HCT116 (cell line): ENCODE data around the gene ITIH5. TPM values are rescaled to one million over a fixed set of nuclear protein-coding genes. Genes with fewer than 3 reads are reported as not detected.

Experiments
- ATAC-seq: fragments of 200-7000 bp; cut with Tn5 transposase; 2 replicates; pipeline ENCODE4 v1.9.1; 2020; ENCODE audit warnings: mild to moderate bottlenecking, moderate library complexity
- BruUV-seq: library from RNA; stranded (reverse); fragments of 400-500 nt; replicated peaks from 2 replicates; lab custom pipeline; 2021; lab: Mats Ljungman, UMichigan
- CTCF ChIA-PET: fragments of 300-600 bp; sonication (Branson Sonifier 250); formaldehyde crosslinking; loops from one replicate; lab custom pipeline; 2021; ENCODE audit warnings: antibody characterized with exemption; lab: Charles Lee
- POLR2A ChIA-PET: fragments of 300-600, 350-600 bp; sonication (Branson Sonifier 250); formaldehyde crosslinking; loops from one replicate; lab custom pipeline; 2021; ENCODE audit warnings: antibody characterized with exemption; lab: Charles Lee
- RAD21 ChIA-PET, 2 experiments: fragments of 300-600 bp; sonication (Branson Sonifier 250); formaldehyde crosslinking; loops; one replicate each; lab custom pipeline; 2023; ENCODE audit warnings: low total read pairs in 2 of 2; ENCODE audit not compliant: uncharacterized antibody in 2 of 2, unreplicated experiment in 2 of 2, low non-redundant PET in 1 of 2; lab: Charles Lee
- DNase-seq: peaks from one replicate; pipeline ENCODE4 v3.0.0-alpha.2; 2010; ENCODE audit warnings: low read depth, low spot score
- H2AFZ ChIP-seq: fragments of 200-600 bp; shearing (Covaris generic), sonication (generic); 2 replicates; pipeline ENCODE4 v1.6.1; 2017; ENCODE audit warnings: low read depth, mixed run types, mixed read lengths, antibody characterized with exemption, low read length; ENCODE audit not compliant: poor library complexity, severe bottlenecking
- H3K27ac ChIP-seq: 2 replicates; pipeline ENCODE4 v1.5.1; 2012; ENCODE audit warnings: low read depth, low read length
- H3K27me3 ChIP-seq: fragments of 200-600 bp; sonication (generic); 2 replicates; pipeline ENCODE4 v1.6.1; 2016; ENCODE audit warnings: mixed run types, low read length, mixed read lengths; ENCODE audit not compliant: insufficient read depth
- H3K36me3 ChIP-seq, 2 experiments: fragments of 200-500 bp in 1 of 2; fragments of 200-600 bp in 1 of 2; sonication (Bioruptor generic) in 1 of 2; sonication (generic) in 1 of 2; 2 replicates each; pipeline versions ENCODE4 v1.5.1 to v1.6.1; 2014 to 2016; ENCODE audit warnings: low read length in 2 of 2, inconsistent platforms in 1 of 2, mixed read lengths in 1 of 2, mixed run types in 1 of 2; ENCODE audit not compliant: insufficient read depth in 2 of 2, control insufficient read depth in 1 of 2
- H3K4me1 ChIP-seq, 2 experiments: fragments of 200-600 bp in 1 of 2; sonication (generic) in 1 of 2; 2 replicates each; pipeline versions ENCODE4 v1.5.1 to v1.6.1; 2012 to 2017; ENCODE audit warnings: low read length in 2 of 2, inconsistent platforms in 1 of 2, mild to moderate bottlenecking in 1 of 2, mixed read lengths in 1 of 2, mixed run types in 1 of 2, moderate library complexity in 1 of 2; ENCODE audit not compliant: insufficient read depth in 2 of 2, control insufficient read depth in 1 of 2
- H3K4me2 ChIP-seq: fragments of 200-600 bp; sonication (generic); 2 replicates; pipeline ENCODE4 v1.6.1; 2017; ENCODE audit warnings: mixed run types, low read length, mixed read lengths
- H3K4me3 ChIP-seq, 2 experiments: fragments of 200-600 bp in 1 of 2; sonication (generic) in 1 of 2; replicated peaks in 1 of 2; 2 replicates each; pipeline ENCODE4 v1.5.1; 2011 to 2016; ENCODE audit warnings: low read length in 2 of 2, control low read depth in 1 of 2, low read depth in 1 of 2, mild to moderate bottlenecking in 1 of 2, mixed read lengths in 1 of 2, mixed run types in 1 of 2
- H3K79me2 ChIP-seq: fragments of 200-600 bp; sonication (generic); 2 replicates; pipeline ENCODE4 v1.6.1; 2017; ENCODE audit warnings: mild to moderate bottlenecking, mixed run types, low read length, moderate library complexity, mixed read lengths; ENCODE audit not compliant: insufficient read depth
- H3K9ac ChIP-seq: fragments of 200-600 bp; sonication (generic); 2 replicates; pipeline ENCODE4 v1.6.1; 2016; ENCODE audit warnings: low read length, mixed read lengths
- H3K9me2 ChIP-seq: fragments of 200-600 bp; sonication (generic), shearing (Covaris generic); 2 replicates; pipeline ENCODE4 v1.6.1; 2017; ENCODE audit warnings: mixed run types, mild to moderate bottlenecking, moderate library complexity; ENCODE audit not compliant: insufficient read depth
- H3K9me3 ChIP-seq, 2 experiments: fragments of 200-500 bp in 1 of 2; fragments of 200-600 bp in 1 of 2; sonication (Bioruptor generic) in 1 of 2; sonication (generic) in 1 of 2; 2 replicates each; pipeline ENCODE4 v1.6.1; 2014 to 2017; ENCODE audit warnings: low read length in 2 of 2, mixed read lengths in 2 of 2, inconsistent platforms in 1 of 2, low read depth in 1 of 2, mild to moderate bottlenecking in 1 of 2, mixed run types in 1 of 2, moderate library complexity in 1 of 2; ENCODE audit not compliant: control insufficient read depth in 1 of 2, insufficient read depth in 1 of 2
- H4K20me1 ChIP-seq: fragments of 200-600 bp; sonication (generic), shearing (Covaris generic); 2 replicates; pipeline ENCODE4 v1.6.1; 2017; ENCODE audit warnings: mixed run types, mild to moderate bottlenecking, moderate library complexity; ENCODE audit not compliant: insufficient read depth
- CBX3 ChIP-seq: IDR thresholded peaks from 2 replicates; pipeline ENCODE4 v1.6.1; 2012; ENCODE audit warnings: low read depth
- CEBPB ChIP-seq: IDR thresholded peaks from 2 replicates; pipeline ENCODE4 v1.6.1; 2012; ENCODE audit warnings: low read depth
- CTCF ChIP-seq, 3 experiments: fragments of 200-600 bp in 1 of 3; sonication (generic) in 1 of 3; IDR thresholded peaks in 2 of 3; conservative IDR thresholded peaks in 1 of 3; 2 replicates each; pipeline ENCODE4 v1.5.1; 2012 to 2017; ENCODE audit warnings: low read depth in 2 of 3, low read length in 2 of 3, antibody characterized with exemption in 1 of 3, borderline replicate concordance in 1 of 3, control low read depth in 1 of 3, mild to moderate bottlenecking in 1 of 3, mixed read lengths in 1 of 3, mixed run types in 1 of 3, moderate library complexity in 1 of 3; ENCODE audit not compliant: insufficient read depth in 1 of 3
- EGR1 ChIP-seq: IDR thresholded peaks from 2 replicates; pipeline ENCODE4 v1.6.1; 2012; ENCODE audit warnings: low read depth
- EZH2 ChIP-seq: fragments of 200-600 bp; sonication (generic); IDR thresholded peaks from 2 replicates; pipeline ENCODE4 v1.6.1; 2017; ENCODE audit warnings: antibody characterized with exemption, mixed run types
- EZH2phosphoT487 ChIP-seq: fragments of 200-600 bp; IDR thresholded peaks from 2 replicates; pipeline ENCODE4 v1.6.1; 2018; ENCODE audit warnings: antibody characterized with exemption, borderline replicate concordance
- JUND ChIP-seq: IDR thresholded peaks from 2 replicates; pipeline ENCODE4 v1.6.1; 2012
- POLR2A ChIP-seq: IDR thresholded peaks from 2 replicates; pipeline ENCODE4 v1.7.0; 2011; ENCODE audit warnings: borderline replicate concordance; ENCODE audit not compliant: insufficient read depth, insufficient read length; ENCODE audit errors: extremely low read depth
- RAD21 ChIP-seq: IDR thresholded peaks from 2 replicates; pipeline ENCODE4 v1.6.1; 2012; ENCODE audit warnings: low read depth, mild to moderate bottlenecking
- SIN3A ChIP-seq: IDR thresholded peaks from 2 replicates; pipeline ENCODE4 v1.6.1; 2012; ENCODE audit warnings: low read depth
- SP1 ChIP-seq: IDR thresholded peaks from 2 replicates; pipeline ENCODE4 v1.6.1; 2012; ENCODE audit warnings: low read depth
- SRF ChIP-seq: IDR thresholded peaks from 2 replicates; pipeline ENCODE4 v1.6.1; 2012; ENCODE audit warnings: low read depth
- YY1 ChIP-seq: IDR thresholded peaks from 2 replicates; pipeline ENCODE4 v1.6.1; 2011; ENCODE audit warnings: low read length, low read depth, moderate library complexity, mild to moderate bottlenecking; ENCODE audit not compliant: insufficient replicate concordance; ENCODE audit errors: extremely low read depth
- ZFX ChIP-seq: fragments of 450-650 bp; IDR thresholded peaks from 2 replicates; pipeline ENCODE4 v1.6.1; 2017
- ZNF274 ChIP-seq: fragments of 200-500 bp; sonication (Bioruptor generic); IDR thresholded peaks from 2 replicates; pipeline ENCODE4 v1.6.1; 2014; ENCODE audit warnings: mild to moderate bottlenecking, low read depth, low read length, inconsistent platforms
- intact Hi-C: fragments of 100-400 bp; cut with micrococcal nuclease; formaldehyde crosslinking; loops from 2 replicates; pipeline ENCODE4 v1.10.0; 2022
- total RNA-seq: library from RNA; stranded (reverse); gene quantifications from one replicate; pipeline ENCODE4 v1.2.1, GENCODE V29; 2021; ENCODE audit not compliant: unreplicated experiment
- TF ChIP-seq, protein P1 (sequence below): IDR thresholded peaks from 2 replicates; pipeline ENCODE4 v1.6.1; 2012

Gene ITIH5
- total RNA-seq, 1 experiment from 2014 or later, result not detected

DNA sequence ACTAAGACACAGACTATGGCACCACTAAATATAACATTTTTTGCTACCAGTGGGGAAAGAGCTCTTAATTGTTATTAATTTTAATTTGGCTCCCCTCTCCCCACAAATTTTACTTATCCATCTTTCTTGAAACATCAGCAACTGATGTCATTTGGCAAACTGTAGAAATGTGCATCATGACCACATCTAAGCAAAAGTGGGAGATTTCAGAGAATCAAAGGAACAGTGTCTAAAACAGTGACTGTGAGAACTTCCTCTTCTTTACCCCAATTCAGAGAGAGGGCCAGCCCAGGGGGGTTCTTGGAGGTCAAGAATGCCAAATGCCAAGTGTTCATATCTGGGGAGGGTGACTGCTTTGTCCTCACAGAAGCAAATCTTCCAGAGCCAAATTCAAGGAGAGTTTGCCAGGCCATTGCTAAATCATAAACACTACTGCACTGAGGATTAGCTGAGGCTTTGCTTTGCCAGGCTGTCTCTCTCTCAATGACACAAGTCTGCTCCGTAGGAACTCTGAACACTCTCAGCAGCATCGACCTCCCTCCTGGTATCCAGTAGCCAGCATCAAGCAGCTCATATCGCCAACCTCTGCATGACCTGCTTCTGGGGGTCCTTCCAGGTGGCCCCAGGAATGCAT is 65.6 kb downstream of the ITIH5 start:
- ATAC-seq (no peak), DNase-seq (no peak)
- intact Hi-C loops, result no loop called here
- Histone ChIP-seq H3K27me3 (peaks cover 42% of the 10 kb centered on the region), H3K79me2 (no peaks in the 10 kb centered on the region), H3K36me3 (no peaks in the 10 kb centered on the region), H3K9ac (no peak overlapping the region), H4K20me1 (no peaks in the 10 kb centered on the region), H3K9me2 (no peaks in the 10 kb centered on the region), H2AFZ (no peak overlapping the region), H3K4me2 (no peak overlapping the region), H3K4me3 (no peak overlapping the region), H3K9me3 (no peaks in the 10 kb centered on the region), H3K4me1 (no peaks in the 10 kb centered on the region), H3K27ac (no peak overlapping the region)
- CTCF ChIA-PET, result interaction anchor here (0.9 kb wide), 1 partner anchor 86 kb away, joined by 3 read pairs; no protein-coding TSS in a partner anchor
- RAD21 ChIA-PET, result no interaction called here
- TF ChIP-seq SP1 (no peak), JUND (no peak), ZNF274 (no peak), ZFX (no peak), RAD21 (no peak), EZH2 (no peak), SRF (no peak), SIN3A (no peak), EZH2phosphoT487 (no peak), CTCF (IDR thresholded peaks at IDR 0.05 in 2 of 3, conservative IDR thresholded peaks at IDR 0.05 in 1 of 3; ENCODE audit: borderline replicate concordance in 1 of 3, insufficient read depth in 1 of 3, low read depth in 2 of 3, low read length in 2 of 3) (no peak), EGR1 (no peak), POLR2A (no peak), YY1 (no peak), CEBPB (no peak), CBX3 (no peak)
- TF ChIP-seq, protein P1, sequence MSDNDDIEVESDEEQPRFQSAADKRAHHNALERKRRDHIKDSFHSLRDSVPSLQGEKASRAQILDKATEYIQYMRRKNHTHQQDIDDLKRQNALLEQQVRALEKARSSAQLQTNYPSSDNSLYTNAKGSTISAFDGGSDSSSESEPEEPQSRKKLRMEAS, result no peak
- BruUV-seq, result no TSS peak
- POLR2A ChIA-PET, result no interaction called here
